CD14-positive monocyte (primary cell): ENCODE data around the gene LRP1B. TPM values are rescaled to one million over a fixed set of nuclear protein-coding genes. Genes with fewer than 3 reads are reported as not detected.

ENCODE experiments used
- DNase-seq, 3 donors: peaks; one replicate each; pipeline ENCODE4 v3.0.0-alpha.2; 2011 to 2022
- H2AFZ ChIP-seq: 2 replicates; pipeline ENCODE4 v1.6.0; 2012; ENCODE audit warnings: mild to moderate bottlenecking, low read depth, low read length, inconsistent platforms; ENCODE audit not compliant: insufficient read depth, poor library complexity, severe bottlenecking
- H3K27ac ChIP-seq, 2 donors: 1 replicate in 1 of 2; 2 replicates in 1 of 2; pipeline ENCODE4 v1.5.1; 2012 to 2013; ENCODE audit warnings: low read length in 2 of 2, control low read depth in 1 of 2, inconsistent platforms in 1 of 2, low read depth in 1 of 2, mild to moderate bottlenecking in 1 of 2
- H3K27me3 ChIP-seq, 2 donors: one replicate each; pipeline versions ENCODE4 v1.6.0 to v1.6.1; 2011 to 2013; ENCODE audit warnings: low read length in 2 of 2; ENCODE audit not compliant: control insufficient read depth in 2 of 2, insufficient read depth in 2 of 2
- H3K36me3 ChIP-seq, 2 donors: replicated peaks in 1 of 2; 1 replicate in 1 of 2; 2 replicates in 1 of 2; pipeline versions ENCODE4 v1.5.1 to v1.6.1; 2012 to 2013; ENCODE audit warnings: low read length in 2 of 2, control low read depth in 1 of 2, inconsistent platforms in 1 of 2, mild to moderate bottlenecking in 1 of 2; ENCODE audit not compliant: insufficient read depth in 2 of 2, control insufficient read depth in 1 of 2
- H3K4me1 ChIP-seq, 2 donors: 1 replicate in 1 of 2; 2 replicates in 1 of 2; pipeline versions ENCODE4 v1.5.1 to v1.6.1; 2012 to 2013; ENCODE audit warnings: low read length in 2 of 2, control low read depth in 1 of 2, inconsistent platforms in 1 of 2, mild to moderate bottlenecking in 1 of 2, moderate library complexity in 1 of 2; ENCODE audit not compliant: insufficient read depth in 2 of 2, control insufficient read depth in 1 of 2
- H3K4me2 ChIP-seq: replicated peaks from 2 replicates; pipeline ENCODE3; 2012; ENCODE audit warnings: low read length, moderate library complexity, mild to moderate bottlenecking; ENCODE audit not compliant: poor library complexity, severe bottlenecking; ENCODE audit errors: extremely low read depth
- H3K4me3 ChIP-seq, 3 experiments: fragments of 200-600 bp in 1 of 3; sonication (generic) in 1 of 3; replicated peaks in 1 of 3; 1 replicate in 2 of 3; 2 replicates in 1 of 3; pipeline ENCODE4 v1.5.1; 2011 to 2013; ENCODE audit warnings: low read length in 3 of 3, mild to moderate bottlenecking in 3 of 3, control low read depth in 2 of 3, low read depth in 2 of 3, inconsistent platforms in 1 of 3, moderate library complexity in 1 of 3
- H3K79me2 ChIP-seq: 2 replicates; pipeline ENCODE4 v1.6.0; 2012; ENCODE audit warnings: mild to moderate bottlenecking, control low read depth, inconsistent platforms, low read length, moderate library complexity; ENCODE audit not compliant: insufficient read depth
- H3K9ac ChIP-seq: 2 replicates; pipeline ENCODE4 v1.6.0; 2017; ENCODE audit warnings: low read length, mild to moderate bottlenecking; ENCODE audit not compliant: insufficient read depth, poor library complexity, severe bottlenecking
- H3K9me3 ChIP-seq, 2 donors: replicated peaks in 1 of 2; 1 replicate in 1 of 2; 2 replicates in 1 of 2; pipeline versions ENCODE4 v1.5.1 to v1.6.1; 2012 to 2013; ENCODE audit warnings: low read length in 2 of 2, control low read depth in 1 of 2; ENCODE audit not compliant: control insufficient read depth in 1 of 2, insufficient read depth in 1 of 2
- H4K20me1 ChIP-seq: 2 replicates; pipeline ENCODE4 v1.6.0; 2012; ENCODE audit warnings: mild to moderate bottlenecking, low read length, control low read depth, moderate library complexity; ENCODE audit not compliant: insufficient read depth
- H3K27ac Mint-ChIP-seq, 7 donors: one replicate each; pipeline ENCODE4 v1.8.0; 2020; ENCODE audit warnings: mild to moderate bottlenecking in 7 of 7, mixed read lengths in 7 of 7, moderate library complexity in 6 of 7, inconsistent platforms in 2 of 7
- H3K27me3 Mint-ChIP-seq, 3 donors: one replicate each; pipeline ENCODE4 v1.8.0; 2021 to 2022; ENCODE audit warnings: low read depth in 3 of 3, mild to moderate bottlenecking in 3 of 3, mixed read lengths in 3 of 3, moderate library complexity in 3 of 3, inconsistent platforms in 1 of 3
- H3K36me3 Mint-ChIP-seq, 2 donors: one replicate each; pipeline ENCODE4 v1.8.0; 2020; ENCODE audit warnings: mixed read lengths in 2 of 2, inconsistent platforms in 1 of 2, mild to moderate bottlenecking in 1 of 2
- H3K4me1 Mint-ChIP-seq: one replicate; pipeline ENCODE4 v1.8.0; 2020; ENCODE audit warnings: mild to moderate bottlenecking, mixed read lengths
- H3K4me3 Mint-ChIP-seq, 2 donors: one replicate each; pipeline ENCODE4 v1.8.0; 2020; ENCODE audit warnings: mild to moderate bottlenecking in 2 of 2, mixed read lengths in 2 of 2, moderate library complexity in 1 of 2
- H3K9me3 Mint-ChIP-seq, 7 donors: one replicate each; pipeline ENCODE4 v1.8.0; 2020 to 2022; ENCODE audit warnings: mixed read lengths in 7 of 7, mild to moderate bottlenecking in 6 of 7, moderate library complexity in 6 of 7, inconsistent platforms in 2 of 7
- CTCF ChIP-seq: fragments of 200-600 bp; IDR thresholded peaks from one replicate; pipeline ENCODE4 v1.8.0; 2022; ENCODE audit warnings: antibody characterized with exemption, mild to moderate bottlenecking
- WGBS: methylation state at CpG from one replicate; pipeline ENCODE4 v1.1.5; 2013; ENCODE audit warnings: missing lambda C conversion rate; ENCODE audit not compliant: insufficient coverage; 5-methylcytosine and 5-hydroxymethylcytosine counted together
- intact Hi-C, 2 donors: fragments of 100-400 bp; cut with micrococcal nuclease; formaldehyde crosslinking; loops; one replicate each; pipeline versions ENCODE4 v1.15.0 to v1.15.1; 2023
- polyA plus RNA-seq, 3 donors: library from polyadenylated mRNA; depleted of rRNA in 1 of 3; unstranded in 2 of 3; stranded (reverse) in 1 of 3; fragments of 300-500 nt in 2 of 3; fragments of >200 nt in 1 of 3; fragmentation: Illumina TruSeq in 2 of 3; gene quantifications; 1 replicate in 2 of 3; 2 replicates in 1 of 3; pipeline ENCODE4 v1.2.3, GENCODE V29; 2012 to 2021

LRP1B gene
- polyA plus RNA-seq, 3 donors, result not detected

DNA sequence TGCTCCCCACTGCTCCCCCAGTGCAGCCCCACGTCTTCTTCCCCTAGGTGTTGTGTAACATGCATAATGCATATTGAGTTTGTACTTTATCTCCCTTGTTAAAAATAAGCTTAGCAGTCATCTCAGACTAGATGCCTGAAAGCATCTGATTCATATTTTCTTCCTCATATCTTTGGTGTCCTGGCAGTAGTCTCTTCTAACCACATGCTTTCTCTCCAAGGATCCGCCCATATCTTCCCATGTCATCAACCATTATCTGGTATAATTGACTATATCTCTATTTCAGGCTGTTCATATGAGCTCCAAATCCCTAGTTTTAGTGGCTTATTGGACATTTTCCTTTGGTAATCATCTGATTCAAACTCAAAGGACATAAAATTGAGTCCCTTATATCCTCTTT, 426.3 kb downstream of the LRP1B start:
- no peak overlapping the region for H3K4me2 ChIP-seq
- Mint-ChIP-seq H3K9me3 (peaks cover 0 to 4% (median 2%) of the 10 kb centered on the region in 7 donors), H3K4me3 (no peak overlapping the region), H3K36me3 (no peaks in the 10 kb centered on the region), H3K27ac (no peak overlapping the region), H3K4me1 (no peaks in the 10 kb centered on the region), H3K27me3 (peaks cover 0 to 1% (median 0%) of the 10 kb centered on the region in 3 donors)
- H4K20me1 ChIP-seq, result no peaks in the 10 kb centered on the region
- DNase-seq, result no peak
- intact Hi-C loops, result no loop called here
- WGBS, result no CpG with 5 or more reads among the region's 2 CpGs
- H3K4me3 ChIP-seq, result no peak overlapping the region
- H3K27me3 ChIP-seq, result no peaks in the 10 kb centered on the region
- H2AFZ ChIP-seq, result no peak overlapping the region
- H3K36me3 ChIP-seq, result no peaks in the 10 kb centered on the region
- no peaks in the 10 kb centered on the region for H3K9me3 ChIP-seq
- no peaks in the 10 kb centered on the region for H3K4me1 ChIP-seq
- TF ChIP-seq CTCF, result no peak
- H3K9ac ChIP-seq, result no peak overlapping the region
- H3K79me2 ChIP-seq, result no peaks in the 10 kb centered on the region
- H3K27ac ChIP-seq, result no peak overlapping the region

GRCh38 chr2:141703501-141703900, 427.3 kb downstream of the LRP1B start:
- no peak overlapping the region for H3K4me3 Mint-ChIP-seq
- no peaks in the 10 kb centered on the region for H3K36me3 Mint-ChIP-seq
- H3K4me3 ChIP-seq, result no peak overlapping the region
- H3K36me3 ChIP-seq, result no peaks in the 10 kb centered on the region
- H3K27me3 ChIP-seq, result no peaks in the 10 kb centered on the region
- DNase-seq, result no peak
- H3K9me3 Mint-ChIP-seq, result peaks cover 0 to 4% (median 0%) of the 10 kb centered on the region in 7 donors
- H3K9ac ChIP-seq, result no peak overlapping the region
- H3K9me3 ChIP-seq, result no peaks in the 10 kb centered on the region
- no peak for TF ChIP-seq CTCF
- no peak overlapping the region for H3K27ac ChIP-seq
- no peak overlapping the region for H2AFZ ChIP-seq
- H3K4me1 ChIP-seq, result no peaks in the 10 kb centered on the region
- no peak overlapping the region for H3K27ac Mint-ChIP-seq
- H3K4me1 Mint-ChIP-seq, result no peaks in the 10 kb centered on the region
- intact Hi-C loops, result no loop called here
- no peak overlapping the region for H3K4me2 ChIP-seq
- H3K79me2 ChIP-seq, result no peaks in the 10 kb centered on the region
- H4K20me1 ChIP-seq, result no peaks in the 10 kb centered on the region
- H3K27me3 Mint-ChIP-seq, result no peaks in the 10 kb centered on the region
- no CpG with 5 or more reads among the region's 3 CpGs for WGBS
